ENCODE measurements around the gene LMO7. TPM values are rescaled to one million over a fixed set of nuclear protein-coding genes. Genes with fewer than 3 reads are reported as not detected.

Gene LMO7
- total RNA-seq, 2 experiments from 2014 or later = 21.4 to 25.4 TPM

GRCh38 chr13:75794663-75795062 lies 158.5 kb downstream of the LMO7 start:
- Histone ChIP-seq H3K79me2 (ENCODE audit: insufficient read depth, low read depth, low read length) (no peaks in the 10 kb centered on the region), H3K9me3 (ENCODE audit: low read length) (no peaks in the 10 kb centered on the region), H3K4me3 (ENCODE audit: low read depth, low read length, poor library complexity, severe bottlenecking) (no peak overlapping the region), H4K20me1 (ENCODE audit: insufficient read depth, low read length) (no peaks in the 10 kb centered on the region), H2AFZ (ENCODE audit: low read length) (no peak overlapping the region), H3K27ac (ENCODE audit: low read depth, low read length, poor library complexity, severe bottlenecking) (no peak overlapping the region), H3K36me3 (ENCODE audit: insufficient read depth, low read length) (no peaks in the 10 kb centered on the region), H3K4me1 (ENCODE audit: insufficient read depth, low read length, poor library complexity, severe bottlenecking) (no peaks in the 10 kb centered on the region), H3K4me2 (ENCODE audit: low read length) (no peak overlapping the region), H3K9me2 (ENCODE audit: insufficient read depth, low read length) (no peaks in the 10 kb centered on the region)
- no peak for DNase-seq (ENCODE audit: low spot score)
- BruUV-seq (replicated peaks) = no TSS peak
- TF ChIP-seq EZH2phosphoT487 (IDR thresholded peaks at IDR 0.05; ENCODE audit: borderline replicate concordance, low read depth, low read length) = no peak
- TF ChIP-seq, protein P1, sequence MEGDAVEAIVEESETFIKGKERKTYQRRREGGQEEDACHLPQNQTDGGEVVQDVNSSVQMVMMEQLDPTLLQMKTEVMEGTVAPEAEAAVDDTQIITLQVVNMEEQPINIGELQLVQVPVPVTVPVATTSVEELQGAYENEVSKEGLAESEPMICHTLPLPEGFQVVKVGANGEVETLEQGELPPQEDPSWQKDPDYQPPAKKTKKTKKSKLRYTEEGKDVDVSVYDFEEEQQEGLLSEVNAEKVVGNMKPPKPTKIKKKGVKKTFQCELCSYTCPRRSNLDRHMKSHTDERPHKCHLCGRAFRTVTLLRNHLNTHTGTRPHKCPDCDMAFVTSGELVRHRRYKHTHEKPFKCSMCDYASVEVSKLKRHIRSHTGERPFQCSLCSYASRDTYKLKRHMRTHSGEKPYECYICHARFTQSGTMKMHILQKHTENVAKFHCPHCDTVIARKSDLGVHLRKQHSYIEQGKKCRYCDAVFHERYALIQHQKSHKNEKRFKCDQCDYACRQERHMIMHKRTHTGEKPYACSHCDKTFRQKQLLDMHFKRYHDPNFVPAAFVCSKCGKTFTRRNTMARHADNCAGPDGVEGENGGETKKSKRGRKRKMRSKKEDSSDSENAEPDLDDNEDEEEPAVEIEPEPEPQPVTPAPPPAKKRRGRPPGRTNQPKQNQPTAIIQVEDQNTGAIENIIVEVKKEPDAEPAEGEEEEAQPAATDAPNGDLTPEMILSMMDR (conservative IDR thresholded peaks at IDR 0.05; ENCODE audit: low read length) = no peak
- ChIA-PET CTCF (ENCODE audit: unreplicated experiment) (no interaction called here), POLR2A (interaction anchor here (0.5 kb wide), 1 partner anchor 16 kb away, joined by 6 read pairs; no protein-coding TSS in a partner anchor)
- intact Hi-C loops (cut with micrococcal nuclease; ENCODE audit: unreplicated experiment) = no loop called here

- H3K27ac ChIP-seq (ENCODE audit: low read depth, low read length, poor library complexity, severe bottlenecking) = no peak overlapping the region
- BruUV-seq (replicated peaks) = no TSS peak
- DNase-seq (ENCODE audit: low spot score) = no peak
- ChIA-PET CTCF (ENCODE audit: unreplicated experiment) (no interaction called here), POLR2A (interaction anchor here (0.6 to 1.2 kb wide), 2 partner anchors 13 to 45 kb away, joined by 3 read pairs; no protein-coding TSS in a partner anchor)
- H3K4me1 ChIP-seq (ENCODE audit: insufficient read depth, low read length, poor library complexity, severe bottlenecking) = no peaks in the 10 kb centered on the region
- no peaks in the 10 kb centered on the region for H3K79me2 ChIP-seq (ENCODE audit: insufficient read depth, low read depth, low read length)
- TF ChIP-seq EZH2phosphoT487 (IDR thresholded peaks at IDR 0.05; ENCODE audit: borderline replicate concordance, low read depth, low read length) = no peak
- TF ChIP-seq, protein P1 (conservative IDR thresholded peaks at IDR 0.05; ENCODE audit: low read length) = no peak
- H4K20me1 ChIP-seq (ENCODE audit: insufficient read depth, low read length) = no peaks in the 10 kb centered on the region
- intact Hi-C loops (cut with micrococcal nuclease; ENCODE audit: unreplicated experiment) = no loop called here
- H3K4me2 ChIP-seq (ENCODE audit: low read length) = no peak overlapping the region
- no peak overlapping the region for H2AFZ ChIP-seq (ENCODE audit: low read length)
- H3K9me3 ChIP-seq (ENCODE audit: low read length) = no peaks in the 10 kb centered on the region
- no peak overlapping the region for H3K4me3 ChIP-seq (ENCODE audit: low read depth, low read length, poor library complexity, severe bottlenecking)
- H3K9me2 ChIP-seq (ENCODE audit: insufficient read depth, low read length) = no peaks in the 10 kb centered on the region
- no peaks in the 10 kb centered on the region for H3K36me3 ChIP-seq (ENCODE audit: insufficient read depth, low read length)
Observed at GRCh38 chr13:75795274-75795673, 159.1 kb downstream of the LMO7 start.

DNA sequence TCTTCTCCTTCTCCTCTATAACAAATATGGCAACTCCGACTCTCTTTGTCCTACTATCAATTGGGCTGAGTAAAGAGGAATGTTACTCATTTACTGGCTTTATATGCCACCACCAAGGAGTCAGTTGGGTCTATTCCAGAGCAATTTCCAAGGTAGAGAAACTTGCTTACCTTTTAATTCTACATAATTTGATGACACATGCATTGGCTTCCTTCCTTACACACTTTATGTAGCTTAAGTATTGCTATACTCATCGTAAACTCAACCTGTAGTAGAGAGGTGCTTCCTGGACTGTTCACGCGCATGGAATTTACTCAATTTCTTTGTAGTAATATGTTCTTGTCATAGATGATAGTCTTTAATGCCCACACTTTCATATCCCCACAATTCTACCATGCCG lies 160.7 kb downstream of the LMO7 start:
- no peak for DNase-seq (ENCODE audit: low spot score)
- POLR2A ChIA-PET = no interaction called here
- CTCF ChIA-PET (ENCODE audit: unreplicated experiment) = no interaction called here
- Histone ChIP-seq H3K79me2 (ENCODE audit: insufficient read depth, low read depth, low read length) (no peaks in the 10 kb centered on the region), H3K36me3 (ENCODE audit: insufficient read depth, low read length) (no peaks in the 10 kb centered on the region), H3K4me3 (ENCODE audit: low read depth, low read length, poor library complexity, severe bottlenecking) (no peak overlapping the region), H3K27ac (ENCODE audit: low read depth, low read length, poor library complexity, severe bottlenecking) (no peak overlapping the region), H3K4me1 (ENCODE audit: insufficient read depth, low read length, poor library complexity, severe bottlenecking) (no peaks in the 10 kb centered on the region), H3K9me2 (ENCODE audit: insufficient read depth, low read length) (no peaks in the 10 kb centered on the region), H2AFZ (ENCODE audit: low read length) (no peak overlapping the region), H3K9me3 (ENCODE audit: low read length) (no peaks in the 10 kb centered on the region), H4K20me1 (ENCODE audit: insufficient read depth, low read length) (no peaks in the 10 kb centered on the region), H3K4me2 (ENCODE audit: low read length) (no peak overlapping the region)
- intact Hi-C loops (cut with micrococcal nuclease; ENCODE audit: unreplicated experiment) = no loop called here
- no TSS peak for BruUV-seq (replicated peaks)
- TF ChIP-seq, protein P1 (conservative IDR thresholded peaks at IDR 0.05; ENCODE audit: low read length) = no peak
- no peak for TF ChIP-seq EZH2phosphoT487 (IDR thresholded peaks at IDR 0.05; ENCODE audit: borderline replicate concordance, low read depth, low read length)

Data from OCI-LY7 (cell line).